GM12865 (cell line): ENCODE results near the gene C11orf16.
"Not testable (repeated sequence)": the region's sequence is repeated elsewhere in the genome, so short reads cannot be mapped to it uniquely, and the experiment has no call there.

Source experiments
- DNase-seq: peaks from one replicate; pipeline ENCODE4 v3.0.0; 2010; ENCODE audit warnings: low read depth
- H3K4me3 ChIP-seq: 2 replicates; pipeline ENCODE4 v1.5.1; 2011; ENCODE audit warnings: mild to moderate bottlenecking, low read depth, low read length, control low read depth
- TF ChIP-seq, protein P1 (sequence below): IDR thresholded peaks from 2 replicates; pipeline ENCODE4 v1.5.1; 2011; ENCODE audit warnings: low read length, control low read depth, low read depth, inconsistent platforms; ENCODE audit not compliant: insufficient read depth; ENCODE audit errors: missing control alignments

The C11orf16 gene

DNA sequence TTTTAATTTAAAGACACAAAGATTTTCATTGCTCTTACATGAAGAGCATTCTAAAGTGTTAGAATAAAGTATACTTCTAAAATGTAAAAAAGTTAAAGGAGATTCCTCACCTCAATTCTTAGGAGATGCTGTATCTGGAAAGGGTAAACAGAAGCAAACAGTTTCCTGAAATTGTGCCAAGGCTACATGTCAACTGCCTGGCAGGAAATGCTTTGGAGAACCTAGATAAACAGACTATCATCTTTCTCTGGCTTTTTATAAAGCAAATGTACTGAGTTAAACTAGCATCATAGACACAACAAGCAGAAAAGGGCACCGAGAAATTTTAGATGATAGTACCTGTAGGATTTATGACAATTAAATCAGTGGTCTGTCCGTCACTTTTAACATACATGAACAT, 46.4 kb downstream of the C11orf16 start:
- no peak for DNase-seq
- H3K4me3 ChIP-seq, result no peak overlapping the region
- TF ChIP-seq, protein P1, sequence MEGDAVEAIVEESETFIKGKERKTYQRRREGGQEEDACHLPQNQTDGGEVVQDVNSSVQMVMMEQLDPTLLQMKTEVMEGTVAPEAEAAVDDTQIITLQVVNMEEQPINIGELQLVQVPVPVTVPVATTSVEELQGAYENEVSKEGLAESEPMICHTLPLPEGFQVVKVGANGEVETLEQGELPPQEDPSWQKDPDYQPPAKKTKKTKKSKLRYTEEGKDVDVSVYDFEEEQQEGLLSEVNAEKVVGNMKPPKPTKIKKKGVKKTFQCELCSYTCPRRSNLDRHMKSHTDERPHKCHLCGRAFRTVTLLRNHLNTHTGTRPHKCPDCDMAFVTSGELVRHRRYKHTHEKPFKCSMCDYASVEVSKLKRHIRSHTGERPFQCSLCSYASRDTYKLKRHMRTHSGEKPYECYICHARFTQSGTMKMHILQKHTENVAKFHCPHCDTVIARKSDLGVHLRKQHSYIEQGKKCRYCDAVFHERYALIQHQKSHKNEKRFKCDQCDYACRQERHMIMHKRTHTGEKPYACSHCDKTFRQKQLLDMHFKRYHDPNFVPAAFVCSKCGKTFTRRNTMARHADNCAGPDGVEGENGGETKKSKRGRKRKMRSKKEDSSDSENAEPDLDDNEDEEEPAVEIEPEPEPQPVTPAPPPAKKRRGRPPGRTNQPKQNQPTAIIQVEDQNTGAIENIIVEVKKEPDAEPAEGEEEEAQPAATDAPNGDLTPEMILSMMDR, result no peak

DNA sequence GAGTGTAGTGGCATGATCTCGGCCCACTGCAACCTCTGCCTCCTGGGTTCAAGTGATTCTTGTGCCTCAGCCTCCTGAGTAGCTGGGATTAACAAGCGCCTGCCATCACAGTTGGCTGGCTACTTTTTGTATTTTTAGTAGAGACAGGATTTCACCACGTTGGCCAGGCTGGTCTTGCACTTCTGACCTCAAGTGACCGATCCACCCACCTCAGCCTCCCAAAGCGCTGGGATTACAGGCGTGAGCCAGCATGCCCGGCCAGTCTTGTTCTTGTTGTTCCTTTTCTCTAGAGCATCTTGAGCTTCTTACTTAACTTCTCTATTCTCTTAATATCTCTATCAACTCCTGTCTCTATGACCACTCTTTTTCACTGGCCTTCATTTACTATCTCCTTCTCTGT, 51.2 kb downstream of the C11orf16 start:
- DNase-seq, H3K4me3 ChIP-seq: not testable (repeated sequence)

DNA sequence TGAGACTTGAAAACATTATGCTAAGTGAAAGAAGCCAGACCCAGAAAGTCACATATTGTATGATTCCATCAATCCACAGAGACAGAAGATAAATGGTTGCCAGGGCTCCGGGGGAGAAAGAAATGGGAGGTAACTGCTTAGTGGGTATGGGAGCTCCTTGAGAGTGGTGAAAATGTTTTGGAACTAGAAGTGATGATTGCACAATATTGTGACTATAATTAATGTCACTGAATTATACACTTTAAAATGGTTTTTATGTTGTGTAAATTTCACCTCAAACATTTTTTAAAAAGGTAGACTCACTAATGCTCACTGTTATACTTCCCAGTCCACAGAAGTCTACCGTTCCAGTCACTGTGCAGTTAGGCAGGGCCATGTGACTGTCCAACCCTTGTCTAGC, 54.0 kb downstream of the C11orf16 start:
- DNase-seq, result no peak
- H3K4me3 ChIP-seq, result no peak overlapping the region
- TF ChIP-seq, protein P1, result no peak

DNA sequence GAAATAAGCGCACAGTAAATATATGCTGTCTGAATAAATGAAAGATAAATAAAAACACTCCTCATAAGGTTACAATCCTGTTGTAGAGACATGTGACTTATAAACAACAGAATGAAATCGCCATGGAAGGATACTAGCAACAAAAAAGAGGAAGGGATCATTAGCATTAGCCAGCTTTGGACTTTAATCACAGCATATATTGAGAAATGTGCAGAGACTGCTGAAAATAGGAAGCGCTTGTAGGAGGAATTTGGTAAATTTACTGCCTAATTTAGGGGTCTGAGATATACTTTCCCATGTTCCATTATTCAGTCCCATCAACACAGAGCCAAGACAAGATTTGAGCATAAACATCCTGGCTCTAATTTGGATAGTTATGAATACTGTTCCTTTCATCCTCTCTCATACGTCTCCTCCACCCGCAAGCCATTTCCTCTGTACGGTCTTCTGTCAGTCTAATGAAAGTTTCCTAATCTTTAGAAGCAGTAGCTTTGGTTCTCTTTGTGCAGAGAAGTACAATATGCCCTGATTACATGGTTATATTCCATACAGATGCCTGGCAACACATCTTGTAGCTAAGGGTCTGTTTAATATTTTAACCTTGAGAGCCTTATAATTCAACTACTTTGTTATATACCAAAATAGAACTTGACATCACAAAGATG, 58.9 kb downstream of the C11orf16 start:
- H3K4me3 ChIP-seq, result no peak overlapping the region
- DNase-seq, result no peak
- TF ChIP-seq, protein P1, result no peak

DNA sequence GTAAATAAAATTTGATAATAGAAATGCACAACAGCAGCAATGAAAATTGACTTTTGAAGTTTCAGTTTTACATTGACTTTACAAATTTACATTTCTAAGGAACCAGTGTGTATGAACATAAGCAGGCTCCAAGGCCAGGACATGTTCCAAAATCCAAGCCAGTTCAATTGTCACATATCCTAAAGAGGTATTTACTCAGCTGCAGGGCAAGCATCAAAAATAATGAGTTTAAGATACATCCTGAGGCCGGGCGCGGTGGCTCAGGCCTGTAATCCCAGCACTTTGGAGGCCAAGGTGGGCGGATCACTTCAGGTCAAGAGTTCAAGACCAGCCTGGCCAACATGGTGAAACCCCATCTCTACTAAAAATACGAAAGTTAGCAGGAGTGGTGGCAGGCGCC, 60.8 kb downstream of the C11orf16 start:
- no peak overlapping the region for H3K4me3 ChIP-seq

DNA sequence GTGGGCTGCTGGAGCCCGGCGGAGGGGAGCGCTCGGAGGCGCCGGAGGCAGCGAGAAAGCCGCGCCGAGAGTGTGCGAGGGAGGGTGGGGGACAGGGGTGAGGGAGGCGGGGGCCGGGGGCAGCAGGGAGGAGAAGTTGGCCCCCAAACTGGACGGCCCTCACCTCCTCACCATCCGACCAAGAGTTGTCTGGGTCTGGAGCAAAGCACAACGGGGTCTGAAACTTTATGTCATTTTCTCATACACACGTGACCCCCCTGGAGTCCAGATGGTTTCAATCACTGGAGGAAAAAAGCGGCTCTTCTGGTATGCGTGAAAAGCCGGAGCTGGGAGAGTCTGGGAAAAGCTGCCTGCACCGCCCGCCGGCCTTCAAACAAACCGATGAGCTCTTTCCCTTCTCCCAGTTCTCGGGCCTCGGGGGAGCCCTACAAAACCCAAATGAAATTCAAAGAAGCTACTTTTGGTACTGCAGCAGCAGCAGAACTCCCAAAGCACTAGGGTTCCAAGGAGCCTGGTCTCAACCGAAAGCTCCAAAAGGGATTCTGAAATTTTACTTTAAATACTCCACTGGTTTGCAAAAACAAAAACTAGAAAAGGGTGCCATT, 61.5 kb downstream of the C11orf16 start:
- TF ChIP-seq, protein P1, result no peak
- no peak for DNase-seq
- peak overlapping the region; percentile 64; the same call in 1 of the 2 replicates for H3K4me3 ChIP-seq

More for the DNA sequence above, 60.8 kb downstream of the C11orf16 start:
- TF ChIP-seq, protein P1, result no peak
- no peak for DNase-seq

DNA sequence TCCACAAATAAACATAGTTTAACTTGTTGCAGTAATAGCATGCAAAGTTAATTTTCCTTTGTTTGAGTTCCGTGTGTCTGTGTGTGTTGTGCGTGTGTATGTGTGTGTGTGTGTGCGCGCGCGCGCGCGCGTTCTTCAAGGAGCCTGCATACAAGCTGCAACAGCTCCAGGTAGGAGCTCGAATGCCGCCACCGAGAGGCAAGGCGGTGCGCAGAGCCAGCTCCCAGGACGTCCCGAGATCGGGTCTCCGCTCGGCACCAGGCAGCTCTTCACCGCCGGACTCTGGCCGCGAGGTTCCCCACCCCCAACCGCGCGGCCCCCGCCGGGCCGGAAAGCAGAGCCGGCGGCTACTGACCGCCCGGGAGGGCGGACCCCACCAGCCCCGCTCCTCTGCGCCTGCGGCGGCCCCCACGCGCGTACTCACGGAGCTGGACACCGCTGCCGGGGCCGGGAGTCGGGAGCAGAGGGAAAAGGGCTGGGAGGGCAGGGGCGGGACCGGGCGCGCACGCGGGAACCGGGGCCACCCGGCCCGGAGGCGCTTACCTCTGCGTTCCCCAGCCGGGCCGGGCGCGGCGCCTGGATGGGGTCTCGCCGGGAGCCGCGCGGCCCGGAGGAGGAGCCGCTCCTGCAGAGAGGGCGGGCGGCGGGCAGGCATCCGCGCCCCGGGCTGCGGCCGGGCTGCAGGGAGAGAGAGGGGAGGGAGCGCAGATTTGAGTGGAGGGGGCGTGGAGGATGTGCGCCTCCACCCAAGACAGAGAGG, 62.2 kb downstream of the C11orf16 start:
- peak; percentile 68 for DNase-seq
- peak overlapping the region; percentile 64 for H3K4me3 ChIP-seq
- TF ChIP-seq, protein P1, result no peak
